Testis (tissue), 3 donors: ENCODE results near the gene GPR171. TPM values are rescaled to one million over a fixed set of nuclear protein-coding genes. Genes with fewer than 3 reads are reported as not detected.
A peak's percentile ranks its signal among the peaks of the same experiment; 100 is the strongest.

ENCODE experiments used
- DNase-seq: peaks from one replicate; pipeline ENCODE4 v3.0.0-alpha.2; 2019
- H3K27ac ChIP-seq, 2 donors: fragments of 200-600 bp; sonication (generic); one replicate each; pipeline ENCODE4 v1.5.1; 2019
- H3K27me3 ChIP-seq: fragments of 200-600 bp; sonication (generic); one replicate; pipeline ENCODE4 v1.5.1; 2019
- H3K36me3 ChIP-seq: fragments of 200-600 bp; sonication (generic); one replicate; pipeline ENCODE4 v1.5.1; 2017; ENCODE audit warnings: low read depth; ENCODE audit errors: missing control alignments
- H3K4me1 ChIP-seq: fragments of 200-600 bp; sonication (generic); one replicate; pipeline ENCODE4 v1.5.1; 2019
- H3K4me3 ChIP-seq, 2 donors: fragments of 200-600 bp; sonication (generic); one replicate each; pipeline ENCODE4 v1.5.1; 2017 to 2019
- H3K9me3 ChIP-seq: fragments of 200-600 bp; sonication (generic); one replicate; pipeline ENCODE4 v1.5.1; 2017
- CTCF ChIP-seq, 3 experiments: fragments of 450-650 bp in 2 of 3; fragments of 200-600 bp in 1 of 3; sonication (generic) in 1 of 3; IDR thresholded peaks; one replicate each; pipeline ENCODE4 v1.5.1; 2016 to 2019; ENCODE audit warnings: antibody characterized with exemption in 3 of 3, mild to moderate bottlenecking in 2 of 3, moderate library complexity in 1 of 3
- POLR2A ChIP-seq: fragments of 450-650 bp; IDR thresholded peaks from one replicate; pipeline ENCODE4 v1.6.1; 2017; ENCODE audit warnings: antibody characterized with exemption, mild to moderate bottlenecking, moderate library complexity
- WGBS, 2 donors: methylation state at CpG; one replicate each; pipeline ENCODE4 v1.1.5; 2018; 5-methylcytosine and 5-hydroxymethylcytosine counted together
- intact Hi-C: fragments of 100-400 bp; cut with DNase I; formaldehyde crosslinking; loops from one replicate; pipeline ENCODE4 v1.15.1; 2023; ENCODE audit warnings: low total_unique reads
- polyA plus RNA-seq: library from polyadenylated mRNA; stranded (reverse); fragments of 350-450 nt; fragmentation: Illumina TruSeq; extraction: RNeasy Lipid Tissue Mini Kit (QIAGEN cat#74804); gene quantifications from one replicate; pipeline ENCODE4 v1.2.3, GENCODE V29; 2014; ENCODE audit warnings: low read depth, low replicate concordance; ENCODE audit not compliant: insufficient read depth
- total RNA-seq, 2 donors: library from RNA; depleted of rRNA; stranded (reverse); fragments of >200 nt; gene quantifications; one replicate each; pipeline ENCODE4 v1.2.3, GENCODE V29; 2016

The GPR171 gene
- total and polyA plus RNA-seq, 3 donors from 2014 or later: 0.22 to 0.62 TPM; not detected in 1

DNA sequence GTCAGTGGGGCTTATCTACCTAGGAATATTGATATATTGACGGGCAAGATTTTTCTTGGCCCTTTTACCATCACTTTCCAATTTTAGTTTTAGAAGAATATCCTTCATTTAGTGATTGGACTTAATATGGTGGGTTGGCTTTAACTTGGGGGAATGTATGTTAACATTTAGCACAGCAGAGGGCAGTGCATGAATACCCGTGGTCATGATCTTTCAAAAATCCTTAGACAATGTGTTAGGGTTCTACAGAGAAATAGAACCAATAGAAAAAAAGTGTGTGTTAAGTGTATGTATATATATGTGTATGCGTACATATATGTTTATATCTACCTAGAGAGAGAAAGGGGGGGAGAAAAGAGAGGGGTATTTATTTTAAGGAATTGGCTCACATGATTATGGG lies 36.9 kb downstream of the GPR171 start:
- Histone ChIP-seq H3K27ac (no peak overlapping the region), H3K36me3 (no peaks in the 10 kb centered on the region), H3K4me3 (no peak overlapping the region), H3K27me3 (no peaks in the 10 kb centered on the region), H3K9me3 (no peaks in the 10 kb centered on the region), H3K4me1 (no peaks in the 10 kb centered on the region)
- 91 to 94% methylated on average over 3 of the region's 3 CpGs for WGBS, 2 donors
- intact Hi-C loops: no loop called here
- DNase-seq: no peak
- no peak for TF ChIP-seq CTCF (IDR thresholded peaks at IDR 0.05)
- no peak for TF ChIP-seq POLR2A

- H3K27ac ChIP-seq: no peak overlapping the region
- no peaks in the 10 kb centered on the region for H3K9me3 ChIP-seq
- H3K4me3 ChIP-seq: no peak overlapping the region
- WGBS, 2 donors: 70 to 76% methylated on average over 7 of the region's 7 CpGs
- no peak for DNase-seq
- H3K36me3 ChIP-seq: no peaks in the 10 kb centered on the region
- intact Hi-C loops: no loop called here
- H3K27me3 ChIP-seq: no peaks in the 10 kb centered on the region
- TF ChIP-seq CTCF (IDR thresholded peaks at IDR 0.05) (no peak), POLR2A (no peak)
- no peaks in the 10 kb centered on the region for H3K4me1 ChIP-seq
These were observed 37.8 kb downstream of the GPR171 start for GRCh38 chr3:151165226-151165625.

DNA sequence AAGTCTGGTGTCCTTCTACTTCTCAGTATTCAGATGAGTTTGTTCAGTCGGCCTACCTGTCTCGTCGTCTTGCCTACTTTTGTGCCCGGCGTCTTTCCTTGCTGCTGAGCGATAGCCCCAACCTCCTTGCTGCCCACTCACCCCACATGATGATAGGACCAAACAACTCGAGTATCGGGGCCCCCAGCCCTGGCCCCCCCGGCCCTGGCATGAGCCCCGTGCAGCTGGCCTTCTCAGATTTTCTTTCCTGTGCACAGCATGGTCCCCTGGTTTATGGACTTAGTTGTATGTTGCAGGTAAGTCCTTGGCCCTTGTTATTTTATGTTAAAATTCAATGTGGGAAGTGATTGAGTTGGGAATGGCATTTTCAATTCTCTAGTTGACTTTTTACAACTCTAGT lies 43.2 kb downstream of the GPR171 start:
- intact Hi-C loops: loop anchor here (10.0 kb wide), 1 partner anchor 365 kb away; no protein-coding TSS in a partner anchor
- Histone ChIP-seq H3K36me3 (no peaks in the 10 kb centered on the region), H3K27ac (no peak overlapping the region), H3K9me3 (no peaks in the 10 kb centered on the region), H3K4me1 (no peaks in the 10 kb centered on the region), H3K27me3 (no peaks in the 10 kb centered on the region), H3K4me3 (no peak overlapping the region)
- WGBS, 2 donors: 94% methylated on average over 10 of the region's 10 CpGs
- no peak for DNase-seq
- TF ChIP-seq POLR2A (no peak), CTCF (IDR thresholded peaks at IDR 0.05) (no peak)

DNA sequence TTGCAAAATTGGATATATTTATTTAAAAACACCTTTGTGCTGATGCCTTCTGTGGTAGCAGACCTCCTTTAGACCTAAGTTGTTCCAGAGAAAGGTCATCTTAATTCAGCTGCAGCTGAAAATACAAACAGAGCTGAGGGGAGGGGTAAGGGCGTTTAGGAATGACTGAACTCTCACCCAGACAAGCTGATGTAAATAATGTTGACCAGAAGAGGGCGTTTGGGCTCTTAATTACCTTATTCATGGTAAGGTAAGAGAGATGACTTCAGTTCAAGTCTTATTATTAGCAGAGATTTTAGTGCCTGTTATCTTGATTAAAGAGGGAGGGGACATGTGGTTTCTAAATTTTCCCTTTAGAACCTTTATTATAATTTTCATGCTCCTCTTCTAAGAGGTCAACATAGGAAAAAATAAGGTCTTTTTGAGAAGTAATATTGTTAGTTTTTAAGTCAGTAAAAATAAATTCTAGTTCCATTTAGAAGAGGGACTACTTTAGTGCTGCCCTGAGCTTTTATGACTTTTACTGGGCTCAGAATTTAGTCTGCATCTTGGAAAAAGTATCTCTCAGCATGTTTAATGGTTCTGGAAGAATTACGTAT lies 46.3 kb downstream of the GPR171 start:
- Histone ChIP-seq H3K4me3 (no peak overlapping the region), H3K36me3 (no peaks in the 10 kb centered on the region), H3K4me1 (no peaks in the 10 kb centered on the region), H3K9me3 (no peaks in the 10 kb centered on the region), H3K27me3 (no peaks in the 10 kb centered on the region), H3K27ac (no peak overlapping the region)
- intact Hi-C loops: loop anchor here (10.0 kb wide), 1 partner anchor 362 kb away; no protein-coding TSS in a partner anchor
- 54 to 60% methylated on average over 3 of the region's 3 CpGs for WGBS, 2 donors
- TF ChIP-seq POLR2A (no peak), CTCF (IDR thresholded peaks at IDR 0.05) (peak in 2 of 3 experiments; percentile 20 to 31)
- DNase-seq: no peak
